CD4-positive, alpha-beta T cell (primary cell): ENCODE results near the gene TPRG1L. TPM values are rescaled to one million over a fixed set of nuclear protein-coding genes. Genes with fewer than 3 reads are reported as not detected.
A peak's percentile ranks its signal among the peaks of the same experiment; 100 is the strongest.

Experiments used
- ATAC-seq: fragments of 200-7000 bp; cut with Tn5 transposase; one replicate; pipeline ENCODE4 v1.10.0; 2022; ENCODE audit warnings: mild to moderate bottlenecking; ENCODE audit not compliant: poor library complexity
- CTCF ChIA-PET: fragments of 350-600 bp; sonication (Branson Sonifier 250); formaldehyde crosslinking; loops from one replicate; lab custom pipeline; 2021; ENCODE audit warnings: antibody characterized with exemption, inconsistent platforms; lab: Charles Lee
- POLR2A ChIA-PET: fragments of 350-600 bp; sonication (Branson Sonifier 250); formaldehyde crosslinking; loops from one replicate; lab custom pipeline; 2021; ENCODE audit warnings: antibody characterized with exemption, inconsistent platforms; lab: Charles Lee
- DNase-seq, 14 experiments: peaks; one replicate each; pipeline ENCODE4 v3.0.0-alpha.2; 2013 to 2020; ENCODE audit warnings: mixed read lengths in 2 of 14
- H3K27ac ChIP-seq, 2 donors: one replicate each; pipeline versions ENCODE4 v1.5.1 to v1.7.0; 2013; ENCODE audit warnings: low read length in 2 of 2, low read depth in 1 of 2, mild to moderate bottlenecking in 1 of 2
- H3K27me3 ChIP-seq, 2 experiments: 1 replicate in 1 of 2; 2 replicates in 1 of 2; pipeline versions ENCODE4 v1.6.1 to v1.7.0; 2013; ENCODE audit warnings: low read length in 2 of 2, control low read depth in 1 of 2, mild to moderate bottlenecking in 1 of 2, moderate library complexity in 1 of 2; ENCODE audit not compliant: insufficient read depth in 2 of 2, control insufficient read depth in 1 of 2
- H3K36me3 ChIP-seq: one replicate; pipeline ENCODE4 v1.6.1; 2013; ENCODE audit warnings: low read length, control low read depth; ENCODE audit not compliant: insufficient read depth
- H3K4me1 ChIP-seq: one replicate; pipeline ENCODE4 v1.6.1; 2013; ENCODE audit warnings: low read length, control low read depth; ENCODE audit not compliant: insufficient read depth
- H3K4me3 ChIP-seq: one replicate; pipeline ENCODE4 v1.5.1; 2013; ENCODE audit warnings: mild to moderate bottlenecking, low read length, moderate library complexity
- H3K9me3 ChIP-seq, 2 experiments: 1 replicate in 1 of 2; 2 replicates in 1 of 2; pipeline versions ENCODE4 v1.6.1 to v1.7.0; 2013; ENCODE audit warnings: low read length in 2 of 2, mild to moderate bottlenecking in 2 of 2, control low read depth in 1 of 2, moderate library complexity in 1 of 2; ENCODE audit not compliant: control insufficient read depth in 1 of 2, insufficient read depth in 1 of 2
- H3K27ac Mint-ChIP-seq: one replicate; pipeline ENCODE4 v1.8.0; 2020; ENCODE audit warnings: mixed read lengths
- H3K27me3 Mint-ChIP-seq: one replicate; pipeline ENCODE4 v1.8.0; 2021; ENCODE audit warnings: mixed read lengths
- H3K36me3 Mint-ChIP-seq: one replicate; pipeline ENCODE4 v1.8.0; 2021; ENCODE audit warnings: low read depth, mixed read lengths
- H3K4me1 Mint-ChIP-seq: one replicate; pipeline ENCODE4 v1.8.0; 2021; ENCODE audit warnings: low read depth, mixed read lengths
- H3K4me3 Mint-ChIP-seq: one replicate; pipeline ENCODE4 v1.8.0; 2020; ENCODE audit warnings: mild to moderate bottlenecking, mixed read lengths
- H3K9me3 Mint-ChIP-seq: one replicate; pipeline ENCODE4 v1.8.0; 2020; ENCODE audit warnings: mixed read lengths
- CTCF ChIP-seq: fragments of 200-600 bp; IDR thresholded peaks from one replicate; pipeline ENCODE4 v1.8.0; 2022; ENCODE audit warnings: antibody characterized with exemption, mild to moderate bottlenecking
- intact Hi-C, 2 experiments: fragments of 100-400 bp; cut with DNase I in 1 of 2; cut with micrococcal nuclease in 1 of 2; formaldehyde crosslinking; loops; one replicate each; pipeline versions ENCODE4 v1.15.1 to v1.9.0; 2023 to 2025; cut with DNase I, micrococcal nuclease
- total RNA-seq, 174 experiments: library from RNA in 2 of 174; stranded (reverse) in 2 of 174; gene quantifications; one replicate each; pipeline ENCODE4 v1.2.3 and lab custom pipeline; 2021 to 2026

The TPRG1L gene
- total RNA-seq, 2 experiments from 2014 or later: 46.5 to 48.3 TPM

GRCh38 chr1:3628445-3628844 is 3.6 kb downstream of the TPRG1L start:
- POLR2A ChIA-PET: interaction anchor here (0.6 kb wide), 2 partner anchors 97 to 1373 kb away, joined by 3 read pairs; no protein-coding TSS in a partner anchor
- Mint-ChIP-seq H3K27ac (peak overlapping the region; percentile 39), H3K36me3 (peaks cover 53% of the 10 kb centered on the region), H3K4me3 (peak overlapping the region; percentile 54), H3K9me3 (no peaks in the 10 kb centered on the region), H3K4me1 (peaks cover 24% of the 10 kb centered on the region), H3K27me3 (no peaks in the 10 kb centered on the region)
- peaks cover 57% of the 10 kb centered on the region for H3K36me3 ChIP-seq
- H3K27ac ChIP-seq: no peak overlapping the region
- no peak for TF ChIP-seq CTCF
- H3K27me3 ChIP-seq: no peaks in the 10 kb centered on the region
- CTCF ChIA-PET: interaction anchor here (2.1 kb wide), 1 partner anchor 9 kb away, joined by 7 read pairs; no protein-coding TSS in a partner anchor
- peaks cover 21% of the 10 kb centered on the region for H3K4me1 ChIP-seq
- intact Hi-C loops: loop anchor here in 1 of 2 experiments (10.0 kb wide), 1 partner anchor 276 kb away; the partner anchor contains the start of gene C1orf174
- DNase-seq (no peak), ATAC-seq (no peak)
- H3K9me3 ChIP-seq: no peaks in the 10 kb centered on the region
- H3K4me3 ChIP-seq: no peak overlapping the region

GRCh38 chr1:3629561-3630160 is 4.8 kb downstream of the TPRG1L start:
- POLR2A ChIA-PET: no interaction called here
- no peak overlapping the region for H3K4me3 Mint-ChIP-seq
- H3K27me3 Mint-ChIP-seq: no peaks in the 10 kb centered on the region
- H3K36me3 ChIP-seq: peaks cover 68% of the 10 kb centered on the region
- H3K27ac Mint-ChIP-seq: peak overlapping the region; percentile 39
- H3K4me1 Mint-ChIP-seq: peaks cover 12% of the 10 kb centered on the region
- H3K4me1 ChIP-seq: peaks cover 12% of the 10 kb centered on the region
- ATAC-seq (no peak), DNase-seq (no peak)
- no peaks in the 10 kb centered on the region for H3K27me3 ChIP-seq
- no peaks in the 10 kb centered on the region for H3K9me3 ChIP-seq
- CTCF ChIA-PET: interaction anchor here (2.1 kb wide), 1 partner anchor 11 kb away, joined by 7 read pairs; no protein-coding TSS in a partner anchor
- intact Hi-C loops: loop anchor here in 1 of 2 experiments (10.0 kb wide), 1 partner anchor 275 kb away; the partner anchor contains the start of gene C1orf174
- no peaks in the 10 kb centered on the region for H3K9me3 Mint-ChIP-seq
- no peak overlapping the region for H3K27ac ChIP-seq
- TF ChIP-seq CTCF: no peak
- H3K36me3 Mint-ChIP-seq: peaks cover 52% of the 10 kb centered on the region
- H3K4me3 ChIP-seq: no peak overlapping the region

- no peak for ATAC-seq
- peaks cover 10% of the 10 kb centered on the region for H3K4me1 Mint-ChIP-seq
- Histone ChIP-seq H3K36me3 (peaks cover 73% of the 10 kb centered on the region), H3K27me3 (no peaks in the 10 kb centered on the region), H3K4me3 (no peak overlapping the region), H3K4me1 (peaks cover 11% of the 10 kb centered on the region), H3K27ac (no peak overlapping the region), H3K9me3 (no peaks in the 10 kb centered on the region)
- no peak overlapping the region for H3K4me3 Mint-ChIP-seq
- H3K36me3 Mint-ChIP-seq: peaks cover 56% of the 10 kb centered on the region
- POLR2A ChIA-PET: no interaction called here
- H3K9me3 Mint-ChIP-seq: no peaks in the 10 kb centered on the region
- DNase-seq: no peak
- TF ChIP-seq CTCF: no peak
- no peaks in the 10 kb centered on the region for H3K27me3 Mint-ChIP-seq
- CTCF ChIA-PET: interaction anchor here (2.1 kb wide), 1 partner anchor 11 kb away, joined by 7 read pairs; no protein-coding TSS in a partner anchor
- no peak overlapping the region for H3K27ac Mint-ChIP-seq
- intact Hi-C loops: no loop called here
Observed at GRCh38 chr1:3630161-3630611, 5.4 kb downstream of the TPRG1L start.
